ENCODE measurements around the gene MORN3.
"Not testable (repeated sequence)": the region's sequence is repeated elsewhere in the genome, so short reads cannot be mapped to it uniquely, and the experiment has no call there.

MORN3 gene

DNA sequence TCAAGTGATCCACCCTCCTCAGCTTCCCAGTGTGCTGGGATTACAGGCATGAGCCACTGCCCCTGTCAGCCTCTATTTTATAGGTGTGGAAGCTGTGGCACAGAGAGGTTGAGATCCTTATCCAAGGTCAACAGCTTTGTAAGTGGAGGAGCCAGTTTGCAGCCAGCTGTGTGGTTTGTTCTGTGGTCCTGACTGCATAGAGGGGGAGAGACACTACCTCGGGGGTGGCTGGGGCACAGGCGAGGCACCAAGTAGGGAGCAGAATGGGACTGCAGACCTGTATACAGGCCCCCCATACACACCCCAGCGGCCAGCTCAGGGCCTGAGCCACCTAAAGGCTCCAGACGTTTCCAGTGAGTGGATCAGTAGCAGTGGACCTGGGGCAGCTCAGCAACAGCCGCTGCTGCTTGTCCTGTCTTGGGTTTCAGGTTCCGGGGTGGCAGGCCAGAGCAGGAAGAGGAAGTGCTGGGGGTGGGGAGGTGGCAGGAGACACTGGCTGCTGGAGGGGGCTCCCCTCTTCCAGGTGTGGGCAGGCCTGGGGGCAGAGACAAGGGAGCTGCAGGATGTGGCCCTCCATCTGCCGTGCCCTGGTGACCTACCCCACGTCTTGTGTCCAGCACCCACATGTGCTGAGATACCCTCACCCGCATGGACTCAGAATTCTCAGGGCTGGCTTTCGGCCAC is 32.1 kb downstream of the MORN3 start:
- DNase-seq = no peak

DNA sequence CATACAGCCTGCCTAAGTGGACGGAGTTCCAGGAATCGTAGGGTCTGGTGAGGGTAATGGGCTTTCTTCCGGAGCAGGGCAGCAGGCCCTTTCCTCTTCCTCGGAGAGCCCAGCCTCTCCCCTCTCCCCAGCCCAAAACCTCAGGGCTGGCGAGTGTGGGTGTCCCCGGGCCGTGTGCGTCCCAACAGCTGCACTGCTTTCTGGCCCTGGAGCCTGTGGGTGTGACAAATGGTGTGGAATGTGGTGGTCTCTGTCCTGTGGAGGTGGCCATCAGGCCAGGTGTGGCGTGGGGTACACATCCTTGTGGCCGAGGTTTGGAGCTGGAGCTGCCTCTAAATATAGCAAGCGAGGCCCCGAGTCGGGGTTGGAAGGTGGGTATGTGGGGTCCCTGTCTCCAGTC is 34.6 kb downstream of the MORN3 start:
- no peak for DNase-seq

DNA sequence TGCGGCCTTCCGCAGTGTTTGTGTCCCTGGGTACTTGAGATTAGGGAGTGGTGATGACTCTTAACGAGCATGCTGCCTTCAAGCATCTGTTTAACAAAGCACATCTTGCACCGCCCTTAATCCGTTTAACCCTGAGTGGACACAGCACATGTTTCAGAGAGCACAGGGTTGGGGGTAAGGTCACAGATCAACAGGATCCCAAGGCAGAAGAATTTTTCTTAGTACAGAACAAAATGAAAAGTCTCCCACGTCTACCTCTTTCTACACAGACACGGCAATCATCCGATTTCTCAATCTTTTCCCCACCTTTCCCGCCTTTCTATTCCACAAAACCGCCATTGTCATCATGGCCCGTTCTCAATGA is 35.6 kb downstream of the MORN3 start:
- DNase-seq = not testable (repeated sequence)

DNA sequence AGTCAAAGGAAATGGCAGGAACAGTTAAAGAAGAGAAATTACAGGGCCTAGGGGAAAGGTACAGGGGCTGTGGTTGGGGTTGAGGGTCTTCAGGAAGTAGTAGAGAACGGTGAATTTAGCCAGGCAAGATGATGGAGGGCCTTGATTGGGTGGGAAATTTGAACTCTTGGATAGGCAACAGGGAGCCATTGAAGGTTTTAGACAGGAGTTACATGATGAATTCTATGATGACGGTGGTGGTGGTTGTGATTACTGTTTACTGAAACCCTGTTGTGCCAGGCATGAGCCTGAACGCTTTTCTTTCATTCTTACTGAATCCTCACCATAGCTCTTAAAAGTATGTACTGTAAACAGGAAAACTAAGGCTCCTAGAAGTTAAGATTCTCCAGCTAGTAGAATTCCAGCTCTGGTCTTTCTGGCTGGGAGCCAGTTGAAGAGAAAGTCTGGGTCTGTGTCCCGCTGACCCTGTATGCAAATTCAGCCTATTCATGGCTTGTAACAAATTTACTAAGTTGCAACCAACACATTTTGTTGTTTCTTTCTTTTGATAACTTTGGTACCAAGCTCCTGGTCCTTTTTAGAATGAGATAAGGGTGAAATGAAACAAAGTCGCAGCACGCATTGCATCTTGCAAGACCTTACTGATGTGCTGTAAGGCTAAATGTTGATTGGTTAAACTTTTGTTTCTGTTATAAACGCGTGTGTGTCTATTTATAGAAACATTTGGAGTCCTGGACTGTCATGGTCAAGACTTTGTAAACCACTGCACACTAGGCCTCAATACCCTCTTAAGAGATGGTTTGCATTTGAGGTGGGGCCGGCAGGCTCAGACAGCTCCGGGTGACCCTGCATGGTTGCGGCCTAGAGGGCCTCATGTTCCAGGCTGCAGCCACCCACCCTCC is 37.1 kb downstream of the MORN3 start:
- DNase-seq = no peak

DNA sequence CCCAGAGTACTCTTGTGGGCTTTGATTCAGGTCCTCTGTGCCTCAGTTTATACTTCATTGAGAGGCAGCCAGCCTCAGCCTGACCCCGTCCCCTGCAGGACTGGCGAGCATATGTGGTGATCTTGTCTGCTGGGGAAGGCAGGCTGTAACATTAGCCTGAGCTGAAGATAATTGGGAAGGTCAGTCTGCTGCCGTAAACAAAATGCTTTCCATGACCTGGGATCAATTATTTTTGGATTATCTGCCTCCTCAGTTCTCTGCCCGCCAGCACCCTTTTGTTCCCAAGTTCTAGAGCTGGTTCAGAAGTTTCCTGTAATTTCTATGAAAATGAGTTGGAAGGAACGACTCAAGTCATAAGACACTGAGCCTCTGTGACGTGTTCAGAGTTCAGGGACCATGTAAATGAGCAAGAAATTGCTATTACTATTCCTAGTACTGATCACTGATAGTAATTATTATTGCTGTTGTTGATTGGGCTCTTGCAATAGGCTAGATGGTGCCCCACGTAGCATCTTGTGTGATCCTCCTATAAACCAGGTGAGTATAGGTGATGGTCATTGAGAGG is 38.6 kb downstream of the MORN3 start:
- no peak for DNase-seq

DNA sequence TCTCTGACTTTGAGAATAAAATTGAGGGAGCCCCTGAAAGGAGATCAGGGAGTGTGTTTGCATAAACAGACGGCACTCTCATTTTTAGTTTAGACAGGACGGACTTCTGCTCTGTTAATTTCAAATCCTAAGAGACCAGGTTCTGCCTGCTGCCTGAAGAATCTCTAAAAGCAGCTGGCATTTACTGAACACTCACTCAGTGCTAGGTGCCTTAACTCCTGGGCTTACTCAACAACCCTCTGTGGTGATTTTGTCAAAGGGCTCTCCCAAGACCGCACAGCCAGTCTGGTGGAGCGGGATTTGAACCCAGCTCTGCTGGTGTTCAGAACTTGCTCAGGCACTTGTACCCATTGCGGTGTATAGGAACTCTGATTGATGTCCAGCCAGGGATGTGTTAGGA is 40.9 kb downstream of the MORN3 start:
- no peak for DNase-seq

DNA sequence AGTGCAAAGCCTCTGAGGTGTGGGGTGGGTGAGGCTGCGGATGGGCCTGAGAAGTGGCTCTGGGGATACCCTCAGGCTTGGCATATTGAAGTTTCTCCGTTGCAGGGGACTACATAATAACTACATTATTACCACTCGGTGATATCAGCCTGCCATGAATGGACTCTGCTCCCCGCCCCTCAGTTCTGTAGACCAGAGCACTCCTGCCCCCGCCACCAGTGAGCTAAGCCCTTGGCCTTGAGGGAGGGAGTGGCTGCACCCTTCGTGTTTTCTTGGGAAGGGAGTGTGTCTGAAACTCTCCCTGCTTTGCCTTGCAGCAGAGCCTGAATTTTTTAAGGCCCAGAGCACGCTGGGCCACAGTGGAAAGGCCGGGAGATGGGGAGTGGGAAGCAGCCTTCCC is 41.4 kb downstream of the MORN3 start:
- no peak for DNase-seq

DNA sequence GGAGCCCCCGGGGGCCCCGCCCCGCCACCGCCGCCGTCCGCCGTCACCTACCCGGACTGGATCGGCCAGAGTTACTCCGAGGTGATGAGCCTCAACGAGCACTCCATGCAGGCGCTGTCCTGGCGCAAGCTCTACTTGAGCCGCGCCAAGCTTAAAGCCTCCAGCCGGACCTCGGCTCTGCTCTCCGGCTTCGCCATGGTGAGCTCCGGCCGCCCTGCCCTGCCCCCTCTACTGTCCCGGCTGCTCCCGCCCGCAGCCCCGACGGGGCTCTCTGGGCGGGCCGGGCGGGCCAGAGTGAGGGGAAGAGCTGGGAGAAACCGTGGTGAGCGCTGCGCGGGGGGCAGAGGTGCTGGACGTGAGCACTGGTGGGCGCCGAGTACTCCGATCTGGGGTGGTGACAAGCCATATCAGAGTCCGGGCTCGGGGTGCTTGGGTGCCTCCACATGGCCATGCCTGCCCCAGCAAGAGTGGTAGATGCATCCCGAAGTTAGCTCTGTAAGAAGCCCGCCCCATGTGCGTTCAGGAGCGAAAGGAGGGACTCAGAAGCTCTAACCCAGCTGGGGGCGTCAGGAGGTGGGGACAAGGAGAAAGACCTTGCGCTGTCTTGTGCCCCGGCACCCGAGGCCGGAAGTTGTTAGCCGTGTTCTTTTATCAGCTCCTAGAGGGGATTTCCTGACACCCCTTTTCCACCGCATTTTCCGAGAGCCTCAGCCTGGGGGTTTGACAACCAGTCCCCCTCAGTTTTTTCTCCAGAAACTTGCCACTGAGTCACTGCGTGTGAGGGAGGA is 42.4 kb downstream of the MORN3 start:
- peak; percentile 41 for DNase-seq

DNA sequence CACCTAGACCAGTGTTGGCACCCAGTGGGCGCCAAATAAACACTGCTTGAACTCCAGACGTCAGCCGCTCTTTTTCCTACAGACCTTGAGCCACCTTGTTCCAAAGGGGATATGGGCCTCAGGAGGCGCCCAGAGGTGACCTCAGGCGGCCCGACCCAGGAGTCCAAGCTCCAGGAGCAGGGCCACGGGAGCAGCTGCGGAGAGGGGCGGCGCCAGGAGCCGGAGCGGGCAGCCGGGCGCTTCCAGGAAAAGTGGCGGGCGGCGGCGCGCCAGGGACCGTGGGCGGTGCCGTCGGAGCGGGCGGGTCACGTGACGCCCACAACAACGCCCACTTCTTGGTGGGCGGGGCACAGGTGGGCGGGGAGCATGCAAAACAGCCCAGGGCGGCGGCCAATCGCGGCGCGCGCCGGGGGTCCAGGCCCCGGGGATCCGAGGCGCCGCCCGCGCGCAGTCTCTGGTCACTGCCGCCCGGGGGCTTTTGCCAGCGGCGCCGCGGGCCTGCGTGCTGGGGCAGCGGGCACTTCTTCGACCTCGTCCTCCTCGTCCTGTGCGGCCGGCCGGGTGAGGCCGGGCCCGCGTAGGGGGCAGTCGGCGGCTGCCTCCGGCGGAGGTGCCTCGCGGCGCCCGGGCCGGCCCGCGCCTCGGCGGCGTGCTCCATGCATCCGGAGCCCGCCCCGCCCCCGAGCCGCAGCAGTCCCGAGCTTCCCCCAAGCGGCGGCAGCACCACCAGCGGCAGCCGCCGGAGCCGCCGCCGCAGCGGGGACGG is 43.2 kb downstream of the MORN3 start, which contains the start of gene ORAI1:
TSS of gene ORAI1 (plus strand) at position 444 of the 766 bp plus-strand sequence.
- DNase-seq = peak; percentile 75

DNA sequence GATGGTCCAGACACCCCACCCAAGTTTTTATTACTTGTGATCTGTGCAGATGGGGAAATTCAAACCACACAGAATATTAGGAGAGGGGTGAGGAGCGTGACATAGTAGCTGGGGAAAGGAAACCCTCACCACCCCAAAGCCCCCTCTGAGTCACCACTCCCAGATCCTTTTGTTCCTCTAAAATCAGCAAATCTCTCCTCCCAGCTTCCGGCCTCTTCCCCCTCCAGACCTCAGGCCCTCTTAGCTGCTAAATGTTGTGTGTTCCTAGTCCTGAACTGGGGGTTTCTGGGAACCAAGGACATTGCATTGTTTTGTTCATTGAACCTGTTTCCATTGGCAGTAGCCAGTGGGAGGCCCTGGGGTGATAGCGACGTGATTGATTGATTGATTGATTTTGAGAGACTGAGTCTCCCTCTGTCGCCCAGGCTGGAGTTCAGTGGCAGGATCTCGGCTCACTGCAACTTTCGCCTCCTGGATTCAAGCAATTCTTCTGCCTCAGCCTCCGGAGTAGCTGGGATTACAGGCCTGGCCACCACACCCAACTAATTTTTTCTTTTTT is 49.0 kb downstream of the MORN3 start:
- DNase-seq = no peak

DNA sequence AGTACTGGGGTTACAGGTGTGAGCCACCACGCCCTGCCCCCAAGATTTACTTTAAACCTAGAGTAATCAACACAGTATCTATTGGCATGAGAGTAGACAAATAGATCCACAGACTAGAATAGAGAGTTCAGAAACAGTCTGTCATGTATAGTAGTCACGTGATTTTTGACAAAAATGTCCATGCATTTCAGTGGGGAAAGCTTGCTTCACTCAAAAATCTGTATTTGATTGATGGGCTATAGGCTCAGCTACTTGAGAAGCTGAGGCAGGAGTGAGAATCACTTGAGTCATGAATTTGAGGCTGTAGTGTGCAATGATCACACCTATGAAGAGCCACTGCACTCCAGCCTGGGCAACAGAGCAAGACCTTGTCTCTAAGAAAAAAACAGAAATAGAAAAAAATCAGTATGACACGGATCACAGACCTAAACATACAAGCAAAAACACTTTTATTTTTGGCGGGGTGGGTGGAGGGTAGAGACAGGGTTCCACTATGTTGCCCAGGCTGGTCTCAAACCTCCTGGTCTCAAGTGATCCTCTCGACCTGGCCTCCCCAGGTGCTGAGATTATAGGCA is 50.7 kb downstream of the MORN3 start:
- DNase-seq = no peak

DNA sequence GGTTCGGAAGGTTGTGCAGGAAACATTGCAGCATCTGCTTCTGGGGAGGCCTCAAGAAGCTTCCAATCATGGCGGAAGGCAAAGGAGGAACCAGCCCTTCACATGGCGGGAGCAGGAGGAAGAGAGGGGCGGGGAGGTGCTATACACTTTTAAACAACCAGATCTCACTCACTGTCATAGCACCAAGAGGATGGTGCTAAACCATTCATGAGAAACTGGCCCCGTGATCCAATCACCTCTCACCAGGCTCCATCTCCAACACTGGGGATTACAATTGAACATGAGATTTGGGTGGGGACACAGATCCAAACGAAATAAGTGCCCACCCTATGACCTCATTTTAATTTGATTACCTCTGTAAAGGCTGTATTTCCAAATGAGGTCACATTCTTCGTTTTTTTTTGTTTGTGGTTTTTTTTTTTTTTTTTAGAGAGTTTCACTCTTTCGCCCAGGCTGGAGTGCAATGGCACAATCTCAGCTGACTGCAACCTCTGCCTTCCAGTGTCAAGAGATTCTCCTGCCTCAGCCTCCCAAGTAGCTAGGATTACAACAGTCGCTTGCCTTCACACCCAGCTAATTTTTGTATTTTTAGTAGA is 54.5 kb downstream of the MORN3 start:
- DNase-seq = no peak

DNA sequence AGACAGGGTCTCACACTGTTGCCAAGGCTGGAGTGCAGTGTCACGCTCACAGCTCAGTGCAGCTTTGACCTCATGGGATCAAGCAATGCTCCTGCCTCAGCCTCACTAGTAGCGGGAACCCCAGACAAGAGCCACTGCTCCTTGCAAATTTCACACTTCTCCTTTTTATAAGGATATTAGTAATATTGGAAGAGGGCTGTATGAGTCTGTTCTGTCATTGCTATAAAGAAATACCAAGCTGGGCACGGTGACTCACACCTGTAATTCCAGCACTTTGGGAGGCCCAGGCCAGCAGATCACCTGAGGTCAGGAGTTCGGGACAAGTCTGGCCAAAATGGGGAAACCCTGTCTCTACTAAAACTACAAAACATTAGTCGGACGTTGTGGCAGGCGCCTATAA is 56.0 kb downstream of the MORN3 start:
- DNase-seq = no peak

DNA sequence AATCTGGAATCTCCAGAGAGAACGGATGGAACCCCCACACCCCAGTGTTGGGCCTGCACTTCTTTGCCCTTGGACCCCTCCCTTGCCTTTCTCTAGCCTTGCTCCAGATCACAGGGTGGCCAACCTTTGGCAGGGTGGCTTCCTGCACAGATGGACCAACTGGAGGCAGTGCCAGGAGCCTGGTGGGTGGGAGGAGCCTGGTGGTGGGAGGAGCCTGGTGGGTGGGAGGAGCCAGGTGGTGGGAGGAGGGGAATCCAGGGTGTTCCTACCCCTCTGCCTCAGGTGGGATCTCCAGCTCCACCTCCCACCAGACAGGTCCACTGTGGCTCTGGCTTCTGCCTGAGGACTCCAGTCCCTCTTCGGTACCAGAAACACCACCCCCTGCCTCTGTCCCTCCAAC is 58.1 kb downstream of the MORN3 start:
- DNase-seq = no peak

DNA sequence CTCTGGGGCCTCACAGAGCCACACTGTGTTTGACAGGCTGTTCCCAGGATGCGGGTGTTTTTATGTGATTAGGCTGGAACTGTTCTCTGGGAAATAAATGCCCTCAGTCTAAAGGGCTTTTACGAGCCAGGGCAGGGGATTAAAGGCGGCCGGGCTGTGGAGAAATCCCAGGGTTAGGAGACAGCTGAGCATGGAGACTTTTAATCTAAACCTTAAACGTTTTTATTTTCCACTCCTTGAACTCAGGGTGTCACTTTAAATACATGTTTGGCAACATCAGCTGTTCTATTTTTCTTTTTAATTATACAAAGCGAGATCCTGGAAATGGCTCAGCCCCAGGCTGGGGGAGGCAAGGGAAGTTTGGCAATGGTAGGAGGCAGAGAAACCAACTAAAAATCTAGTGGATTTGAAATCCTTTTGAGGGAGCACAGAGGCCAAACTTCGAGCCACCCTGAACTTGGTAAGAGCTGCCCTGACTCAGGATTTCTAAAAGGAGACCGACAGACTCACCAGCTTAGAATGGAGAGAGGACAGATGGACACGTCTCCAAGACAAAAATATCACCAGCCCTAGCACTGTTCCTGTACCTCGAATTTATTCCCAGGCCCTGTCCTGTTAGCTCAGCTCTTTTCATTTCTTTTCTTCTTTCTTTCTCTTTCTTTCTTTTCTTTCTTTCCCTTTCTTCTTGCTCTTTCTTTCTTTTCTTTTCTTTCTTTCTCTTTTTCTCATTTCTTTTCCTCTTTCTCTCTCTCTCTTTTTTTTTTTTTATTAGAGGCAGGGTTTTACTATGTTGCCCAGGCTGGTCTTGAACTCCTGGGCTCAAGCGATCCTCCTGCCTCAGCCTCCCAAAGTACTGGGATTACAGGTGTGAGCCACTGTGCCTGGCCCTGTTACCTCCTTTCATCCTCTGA is 59.0 kb downstream of the MORN3 start:
- DNase-seq = no peak

DNA sequence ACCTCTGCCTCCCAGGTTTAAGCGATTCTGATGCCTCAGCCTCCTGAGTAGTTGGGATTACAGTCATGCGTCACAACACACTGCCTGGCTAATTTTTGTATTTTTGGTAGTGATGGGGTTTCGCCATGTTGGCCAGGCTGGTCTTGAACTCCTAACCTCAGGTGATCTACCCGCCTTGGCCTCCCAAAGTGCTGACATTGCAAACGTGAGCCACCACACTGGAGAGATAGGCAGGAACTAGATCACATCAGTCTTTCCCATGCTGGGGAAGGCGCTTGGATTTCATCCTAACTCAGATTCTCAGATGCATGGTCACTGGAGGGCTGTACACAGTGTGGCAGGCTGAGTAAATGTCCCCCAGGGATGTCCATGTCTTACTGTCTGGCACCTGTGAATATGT is 61.2 kb downstream of the MORN3 start:
- no peak for DNase-seq

DNA sequence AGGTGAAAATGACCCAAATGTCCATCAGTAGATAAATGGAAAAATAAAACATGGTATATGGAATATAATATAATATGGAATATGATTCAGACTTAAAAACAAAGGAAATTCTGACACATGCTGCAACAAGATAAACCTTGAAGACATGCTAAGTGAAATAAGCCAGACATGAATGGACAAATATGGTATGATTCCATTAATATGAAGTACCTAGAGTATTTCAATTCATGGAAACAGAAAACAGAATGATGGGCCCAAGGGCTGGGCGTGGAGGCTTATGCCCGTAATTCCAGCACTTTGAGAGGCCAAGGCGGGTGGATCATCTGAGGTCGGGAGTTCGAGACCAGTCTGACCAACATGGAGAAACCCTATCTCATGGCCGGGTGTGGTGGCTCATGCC is 65.9 kb downstream of the MORN3 start:
- DNase-seq = no peak

DNA sequence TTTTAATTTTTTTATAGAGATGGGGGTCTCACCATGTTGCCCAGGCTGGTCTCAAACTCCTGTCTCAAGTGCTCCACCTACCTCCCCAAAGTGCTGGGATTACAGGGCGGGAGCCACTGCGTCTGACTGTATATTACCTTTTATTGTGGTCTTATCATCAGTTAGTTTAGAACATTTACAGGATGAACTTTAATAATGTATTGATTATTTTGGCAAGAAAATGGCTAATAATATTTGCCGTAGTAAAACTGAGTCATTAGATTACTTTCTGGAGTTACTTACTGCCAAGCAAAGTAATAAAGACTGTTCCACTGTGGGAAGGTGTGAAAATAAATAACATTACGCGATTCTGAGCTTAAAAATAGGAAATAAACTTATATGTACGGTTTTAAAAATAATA is 66.7 kb downstream of the MORN3 start:
- DNase-seq = no peak

DNA sequence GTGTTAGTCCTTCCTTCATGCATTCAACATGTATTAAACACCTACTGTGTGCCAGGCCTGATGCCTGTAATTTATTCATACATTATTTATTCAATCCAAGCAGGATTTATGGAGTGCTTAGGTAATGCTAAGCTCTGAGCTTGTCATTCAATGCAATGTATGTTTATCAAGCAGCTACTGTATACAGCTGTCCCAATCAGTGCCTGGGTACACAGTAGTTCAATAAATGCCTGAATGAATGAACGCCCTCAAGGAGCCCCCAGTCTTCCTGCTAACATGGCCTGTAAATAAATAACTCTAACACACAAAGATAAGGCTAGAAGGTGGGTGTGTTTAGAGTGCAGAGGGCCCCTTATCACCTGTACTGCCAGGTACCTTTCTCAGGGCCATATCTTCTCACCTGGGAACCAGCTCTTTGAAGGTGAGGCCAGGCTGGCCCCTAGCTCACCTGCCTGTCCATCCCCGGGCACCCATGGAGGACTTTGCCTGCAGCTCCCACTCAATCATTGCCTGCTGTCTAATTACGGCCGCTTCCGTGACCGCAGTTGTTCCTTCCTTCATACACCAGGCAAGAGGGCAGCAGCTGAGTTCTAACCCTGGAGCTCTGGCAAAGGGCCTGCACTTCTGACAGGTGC is 68.6 kb downstream of the MORN3 start:
- DNase-seq = no peak
